GM12892 (cell line): ENCODE measurements around the gene SLC22A9.
"Not testable (repeated sequence)": the region's sequence is repeated elsewhere in the genome, so short reads cannot be mapped to it uniquely, and the experiment has no call there.

ENCODE experiments used
- DNase-seq: peaks from one replicate; pipeline ENCODE4 v3.0.0; 2011; ENCODE audit not compliant: insufficient read length
- FAIRE-seq: peaks from 2 replicates; lab custom pipeline; 2011; peaks lifted over from hg19 to GRCh38; lab: Jason Lieb, UNC
- POLR2A ChIP-seq: IDR thresholded peaks from 2 replicates; pipeline ENCODE4 v1.6.1; 2011; ENCODE audit warnings: low read depth, low read length, control low read depth
- POLR2AphosphoS5 ChIP-seq: IDR thresholded peaks from 2 replicates; pipeline ENCODE4 v1.6.1; 2011; ENCODE audit warnings: low read depth, low read length, control low read depth
- TAF1 ChIP-seq: IDR thresholded peaks from 2 replicates; pipeline ENCODE4 v1.6.1; 2011; ENCODE audit warnings: low read depth, mild to moderate bottlenecking, control low read depth, low read length, borderline replicate concordance

The SLC22A9 gene

DNA sequence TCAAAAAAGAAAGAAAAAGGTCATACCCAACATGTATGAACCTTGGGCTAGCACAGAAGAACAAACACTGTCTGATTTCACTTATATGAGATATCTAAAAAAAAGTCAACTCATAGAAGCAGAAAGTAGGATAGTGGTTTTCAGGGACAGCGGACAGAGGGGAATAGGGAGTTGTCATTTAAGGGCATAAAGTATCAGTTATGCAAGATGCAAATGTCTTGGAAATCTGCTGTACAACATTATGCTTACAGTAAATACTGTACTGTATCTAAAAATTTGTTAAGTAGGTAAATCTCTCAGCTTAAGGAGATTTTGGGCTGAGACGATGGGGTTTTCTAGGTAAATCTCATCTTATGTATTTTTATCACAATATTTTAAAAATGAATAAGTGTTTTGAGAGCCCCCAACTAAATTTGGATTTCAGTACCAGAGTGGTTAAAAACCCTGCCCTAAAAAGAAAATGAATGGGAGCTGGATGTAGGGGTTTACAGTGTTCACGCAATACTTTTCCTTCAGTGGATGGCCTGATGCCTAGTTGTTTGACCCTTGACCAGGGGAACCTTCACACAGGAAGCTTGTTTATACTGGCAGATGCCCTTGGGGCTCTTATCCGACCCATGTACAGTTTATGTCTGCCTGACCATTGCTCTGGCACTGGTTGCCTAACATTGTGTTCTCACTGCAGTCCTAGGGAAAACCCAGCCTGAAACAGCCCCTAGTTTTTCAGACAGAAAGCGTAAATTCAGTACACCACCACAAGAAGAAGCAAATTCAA is 34.8 kb downstream of the SLC22A9 start:
- no peak for FAIRE-seq
- no peak for DNase-seq
- TF ChIP-seq POLR2AphosphoS5 (no peak), POLR2A (no peak), TAF1 (no peak)

GRCh38 chr11:63405114-63405513 is 35.5 kb downstream of the SLC22A9 start:
- DNase-seq: no peak
- TF ChIP-seq TAF1 (no peak), POLR2A (no peak), POLR2AphosphoS5 (no peak)
- FAIRE-seq: no peak

GRCh38 chr11:63406458-63406857 is 36.9 kb downstream of the SLC22A9 start:
- FAIRE-seq (no peak), DNase-seq (no peak)
- TF ChIP-seq POLR2AphosphoS5 (no peak), POLR2A (no peak), TAF1 (no peak)

DNA sequence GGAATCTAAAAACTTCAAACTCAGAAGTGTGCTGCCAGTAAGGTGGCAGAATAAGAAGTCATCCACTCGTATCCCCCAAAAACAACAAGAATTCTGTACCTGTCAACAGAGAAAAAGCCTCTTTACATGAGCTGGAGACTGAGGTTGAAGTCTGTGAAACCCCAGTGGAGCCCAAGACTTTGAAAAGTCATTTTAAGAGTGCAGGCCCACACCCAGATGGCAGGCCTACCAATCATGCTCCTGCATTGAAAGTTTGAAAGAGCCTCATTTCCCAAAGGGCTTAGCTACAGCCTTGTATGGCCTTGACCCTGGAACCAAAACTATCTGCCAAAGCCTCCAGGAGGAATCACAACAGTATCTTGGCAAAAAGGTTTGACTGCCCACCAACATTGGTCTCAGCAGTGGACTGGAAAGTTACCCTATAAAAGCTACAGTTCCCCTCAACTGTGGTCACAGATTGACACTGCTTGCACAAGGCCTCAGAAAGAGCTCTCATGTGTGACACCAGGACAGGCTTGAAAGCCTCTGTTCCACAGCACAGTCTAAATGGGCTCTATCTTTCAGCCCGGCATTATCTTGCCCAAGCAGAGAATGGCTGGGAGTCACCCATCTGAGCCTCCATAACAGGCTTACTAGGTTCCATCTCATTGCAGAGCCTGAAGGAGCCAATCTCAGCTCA is 47.7 kb downstream of the SLC22A9 start:
- FAIRE-seq (no peak), DNase-seq (no peak)
- no peak for TF ChIP-seq TAF1
- TF ChIP-seq POLR2A: no peak
- no peak for TF ChIP-seq POLR2AphosphoS5

- DNase-seq (no peak), FAIRE-seq (no peak)
- TF ChIP-seq POLR2AphosphoS5: no peak
- no peak for TF ChIP-seq POLR2A
- TF ChIP-seq TAF1: no peak
Measured at GRCh38 chr11:63427971-63428508, 58.5 kb downstream of the SLC22A9 start.

GRCh38 chr11:63430731-63431130 is 61.1 kb downstream of the SLC22A9 start:
- not testable (repeated sequence) for DNase-seq, FAIRE-seq

- not testable (repeated sequence) for FAIRE-seq
Measured at GRCh38 chr11:63435351-63435750, 65.8 kb downstream of the SLC22A9 start.

DNA sequence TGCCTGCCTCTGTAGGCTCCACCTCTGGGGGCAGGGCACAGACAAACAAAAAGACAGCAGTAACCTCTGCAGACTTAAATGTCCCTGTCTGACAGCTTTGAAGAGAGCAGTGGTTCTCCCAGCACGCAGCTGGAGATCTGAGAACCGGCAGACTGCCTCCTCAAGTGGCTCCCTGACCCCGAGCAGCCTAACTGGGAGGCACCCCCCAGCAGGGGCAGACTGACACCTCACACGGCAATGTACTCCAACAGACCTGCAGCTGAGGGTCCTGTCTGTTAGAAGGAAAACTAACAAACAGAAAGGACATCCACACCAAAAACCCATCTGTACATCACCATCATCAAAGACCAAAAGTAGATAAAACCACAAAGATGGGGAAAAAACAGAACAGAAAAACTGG is 66.2 kb downstream of the SLC22A9 start:
- FAIRE-seq, DNase-seq: not testable (repeated sequence)

More at GRCh38 chr11:63435351-63435750, 65.8 kb downstream of the SLC22A9 start:
- not testable (repeated sequence) for DNase-seq

DNA sequence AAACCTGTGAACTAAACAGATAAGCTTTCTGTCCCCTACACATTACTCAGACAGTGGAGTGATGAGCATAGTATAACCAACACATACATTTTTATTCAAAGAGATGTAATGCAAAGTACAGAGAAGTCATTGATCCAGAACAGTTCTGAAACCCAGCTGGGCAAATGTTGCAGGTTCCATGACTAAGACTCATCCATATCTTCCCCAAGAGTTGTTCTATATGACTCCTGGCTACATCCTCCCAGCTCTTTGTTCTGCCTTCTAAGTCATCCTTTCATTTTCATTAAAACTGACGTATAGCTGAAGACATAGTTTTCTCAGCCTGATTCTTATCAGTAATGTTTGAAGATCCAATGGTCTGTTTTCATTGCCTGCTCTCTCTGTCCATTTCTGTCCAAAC is 74.1 kb downstream of the SLC22A9 start:
- no peak for FAIRE-seq
- no peak for TF ChIP-seq POLR2A
- TF ChIP-seq POLR2AphosphoS5: no peak
- TF ChIP-seq TAF1: no peak
- no peak for DNase-seq

GRCh38 chr11:63444160-63444559 is 74.6 kb downstream of the SLC22A9 start:
- no peak for DNase-seq
- FAIRE-seq: no peak
- TF ChIP-seq TAF1 (no peak), POLR2AphosphoS5 (no peak), POLR2A (no peak)

- DNase-seq (no peak), FAIRE-seq (no peak)
- no peak for TF ChIP-seq POLR2AphosphoS5
- TF ChIP-seq TAF1: no peak
- TF ChIP-seq POLR2A: no peak
Measured at GRCh38 chr11:63445118-63445517, 75.5 kb downstream of the SLC22A9 start.

- no peak for DNase-seq
- no peak for FAIRE-seq
- TF ChIP-seq POLR2AphosphoS5: no peak
- no peak for TF ChIP-seq TAF1
- no peak for TF ChIP-seq POLR2A
Measured at GRCh38 chr11:63445720-63446119, 76.1 kb downstream of the SLC22A9 start.
